Right atrium auricular region (tissue), 2 donors: ENCODE measurements around the gene SYT9. TPM values are rescaled to one million over a fixed set of nuclear protein-coding genes. Genes with fewer than 3 reads are reported as not detected.

ENCODE experiments used
- DNase-seq: peaks from one replicate; pipeline ENCODE4 v3.0.0-alpha.2; 2019; ENCODE audit warnings: low spot score
- H3K27ac ChIP-seq, 2 donors: fragments of 200-600 bp; sonication (generic); 1 replicate in 1 of 2; 2 replicates in 1 of 2; pipeline ENCODE4 v1.5.1; 2016 to 2019
- H3K27me3 ChIP-seq, 2 donors: fragments of 200-600 bp; sonication (generic); one replicate each; pipeline versions ENCODE4 v1.5.1 to v1.6.0; 2017 to 2019
- H3K36me3 ChIP-seq: fragments of 200-600 bp; sonication (generic); one replicate; pipeline ENCODE4 v1.5.1; 2016
- H3K4me1 ChIP-seq, 2 donors: fragments of 200-600 bp; sonication (generic); one replicate each; pipeline versions ENCODE4 v1.5.1 to v1.6.0; 2017 to 2019
- H3K4me3 ChIP-seq, 2 donors: fragments of 200-600 bp; sonication (generic); 1 replicate in 1 of 2; 2 replicates in 1 of 2; pipeline ENCODE4 v1.5.1; 2017 to 2019; ENCODE audit warnings: mild to moderate bottlenecking in 1 of 2, moderate library complexity in 1 of 2
- H3K9me3 ChIP-seq, 2 donors: fragments of 200-600 bp; sonication (generic); one replicate each; pipeline ENCODE4 v1.5.1; 2019
- CTCF ChIP-seq, 2 donors: fragments of 200-600 bp; sonication (generic); IDR thresholded peaks; one replicate each; pipeline ENCODE4 v1.5.1; 2019; ENCODE audit warnings: antibody characterized with exemption in 2 of 2
- total RNA-seq, 2 donors: library from RNA; depleted of rRNA; stranded (reverse); fragments of >200 nt; gene quantifications; one replicate each; pipeline ENCODE4 v1.1.0, GENCODE V29; 2016

The SYT9 gene
- total RNA-seq, 2 donors from 2014 or later: 0.16 to 0.74 TPM

GRCh38 chr11:7307836-7308235, 56.1 kb downstream of the SYT9 start:
- Histone ChIP-seq H3K36me3 (no peaks in the 10 kb centered on the region), H3K27me3 (no peaks in the 10 kb centered on the region), H3K9me3 (no peaks in the 10 kb centered on the region), H3K27ac (no peak overlapping the region), H3K4me1 (no peaks in the 10 kb centered on the region), H3K4me3 (no peak overlapping the region)
- no peak for TF ChIP-seq CTCF (IDR thresholded peaks at IDR 0.05)
- DNase-seq: no peak

- no peak for TF ChIP-seq CTCF (IDR thresholded peaks at IDR 0.05)
- DNase-seq: no peak
- H3K4me3 ChIP-seq: no peak overlapping the region
- H3K9me3 ChIP-seq: peaks cover 0 to 4% of the 10 kb centered on the region in 2 donors
- no peaks in the 10 kb centered on the region for H3K27me3 ChIP-seq
- no peaks in the 10 kb centered on the region for H3K36me3 ChIP-seq
- H3K4me1 ChIP-seq: no peaks in the 10 kb centered on the region
- H3K27ac ChIP-seq: peak overlapping the region in 1 of 2 donors; percentile 4
Observed at GRCh38 chr11:7311903-7312302, 60.2 kb downstream of the SYT9 start.

- Histone ChIP-seq H3K27me3 (no peaks in the 10 kb centered on the region), H3K4me3 (no peak overlapping the region), H3K27ac (no peak overlapping the region), H3K4me1 (no peaks in the 10 kb centered on the region), H3K9me3 (peaks cover 0 to 4% of the 10 kb centered on the region in 2 donors), H3K36me3 (no peaks in the 10 kb centered on the region)
- no peak for TF ChIP-seq CTCF (IDR thresholded peaks at IDR 0.05)
- DNase-seq: no peak
Observed at GRCh38 chr11:7314811-7315604, 63.3 kb downstream of the SYT9 start.

GRCh38 chr11:7319501-7319900, 67.8 kb downstream of the SYT9 start:
- H3K4me1 ChIP-seq: no peaks in the 10 kb centered on the region
- no peaks in the 10 kb centered on the region for H3K36me3 ChIP-seq
- TF ChIP-seq CTCF (IDR thresholded peaks at IDR 0.05): no peak
- no peak overlapping the region for H3K27ac ChIP-seq
- no peaks in the 10 kb centered on the region for H3K27me3 ChIP-seq
- no peak overlapping the region for H3K4me3 ChIP-seq
- DNase-seq: no peak
- H3K9me3 ChIP-seq: peaks cover 0 to 4% of the 10 kb centered on the region in 2 donors

GRCh38 chr11:7320306-7320705, 68.6 kb downstream of the SYT9 start:
- no peak for DNase-seq
- TF ChIP-seq CTCF (IDR thresholded peaks at IDR 0.05): no peak
- H3K27ac ChIP-seq: no peak overlapping the region

More at GRCh38 chr11:7320306-7320705, 68.6 kb downstream of the SYT9 start:
- H3K4me3 ChIP-seq: no peak overlapping the region
- H3K4me1 ChIP-seq: no peaks in the 10 kb centered on the region
- H3K36me3 ChIP-seq: no peaks in the 10 kb centered on the region
- no peaks in the 10 kb centered on the region for H3K27me3 ChIP-seq
- peaks cover 0 to 4% of the 10 kb centered on the region in 2 donors for H3K9me3 ChIP-seq
